Activated CD4-positive, alpha-beta T cell treated with anti-CD3 and anti-CD28 coated beads, Interleukin-2, amount 10 ng/mL, durations not matched to agents 24 days and 14 days (primary cell): ENCODE data around the gene SIGLECL1. TPM values are rescaled to one million over a fixed set of nuclear protein-coding genes. Genes with fewer than 3 reads are reported as not detected.
A peak's percentile ranks its signal among the peaks of the same experiment; 100 is the strongest.

Experiments used
- DNase-seq: peaks from one replicate; pipeline ENCODE4 v3.0.0; 2022
- H3K27ac Mint-ChIP-seq: one replicate; pipeline ENCODE4 v1.8.0; 2022; ENCODE audit warnings: mild to moderate bottlenecking, mixed read lengths
- H3K27me3 Mint-ChIP-seq: one replicate; pipeline ENCODE4 v1.8.0; 2022; ENCODE audit warnings: mixed read lengths
- H3K36me3 Mint-ChIP-seq: one replicate; pipeline ENCODE4 v1.8.0; 2022; ENCODE audit warnings: low read depth, mild to moderate bottlenecking, mixed read lengths
- H3K4me1 Mint-ChIP-seq: one replicate; pipeline ENCODE4 v1.8.0; 2021; ENCODE audit warnings: mixed read lengths
- H3K4me3 Mint-ChIP-seq: one replicate; pipeline ENCODE4 v1.8.0; 2022; ENCODE audit warnings: mild to moderate bottlenecking, moderate library complexity, mixed read lengths
- H3K9me3 Mint-ChIP-seq: one replicate; pipeline ENCODE4 v1.8.0; 2021; ENCODE audit warnings: mixed read lengths
- intact Hi-C: fragments of 100-400 bp; cut with micrococcal nuclease; formaldehyde crosslinking; loops from one replicate; pipeline ENCODE4 v1.15.1; 2023
- total RNA-seq: library from RNA; stranded (reverse); gene quantifications from 2 replicates; pipeline ENCODE4 v1.2.3, GENCODE V29; 2022

The SIGLECL1 gene
- total RNA-seq, 1 donor from 2014 or later = not detected

DNA sequence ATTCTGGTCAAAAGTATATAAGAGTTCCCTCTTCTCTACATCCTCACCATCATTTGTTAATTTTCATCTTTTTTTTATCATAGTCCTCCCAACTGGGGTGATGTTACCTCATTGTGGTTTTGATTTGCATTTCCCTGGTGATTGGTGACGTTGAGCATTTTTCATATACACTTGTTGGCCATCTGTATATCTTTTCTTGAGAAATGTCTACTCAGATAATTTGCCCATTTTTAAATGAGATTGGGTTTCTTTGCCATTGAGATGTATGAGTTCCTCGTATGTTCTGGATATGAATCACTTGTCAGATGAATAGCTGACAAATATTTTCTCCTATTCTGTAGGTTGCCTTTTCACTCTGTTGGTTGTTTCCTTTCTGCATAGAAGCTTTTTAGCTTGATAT, 23.6 kb upstream of the SIGLECL1 start:
- Mint-ChIP-seq H3K27ac (no peak overlapping the region), H3K4me1 (peaks cover 32% of the 10 kb centered on the region), H3K27me3 (peaks cover 41% of the 10 kb centered on the region), H3K9me3 (no peaks in the 10 kb centered on the region), H3K4me3 (peak overlapping the region; percentile 10), H3K36me3 (peaks cover 4% of the 10 kb centered on the region)
- intact Hi-C loops = loop anchor here (2.0 kb wide), 1 partner anchor 29 kb away; no protein-coding TSS in a partner anchor
- DNase-seq = no peak

DNA sequence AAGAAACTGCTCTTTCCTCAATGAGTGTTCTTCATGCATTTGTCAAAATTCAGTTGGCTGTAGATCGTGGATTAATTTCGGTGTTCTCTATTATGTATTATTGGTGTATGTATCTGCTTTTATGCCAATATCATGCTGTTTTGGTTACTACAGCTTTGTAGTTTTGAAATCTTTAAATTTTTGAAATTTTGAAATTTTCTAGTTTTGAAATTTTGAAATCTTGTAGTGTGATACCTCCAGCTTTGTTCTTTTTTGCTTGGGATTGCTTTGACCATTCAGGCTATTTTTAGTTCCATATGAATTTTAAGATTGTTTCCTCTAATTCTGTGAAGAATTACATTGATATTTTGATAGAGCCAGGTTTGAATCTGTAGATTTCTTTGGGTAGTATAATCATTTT, 22.9 kb upstream of the SIGLECL1 start:
- peaks cover 43% of the 10 kb centered on the region for H3K27me3 Mint-ChIP-seq
- no peak overlapping the region for H3K27ac Mint-ChIP-seq
- peaks cover 32% of the 10 kb centered on the region for H3K4me1 Mint-ChIP-seq
- DNase-seq = no peak
- H3K36me3 Mint-ChIP-seq = peaks cover 4% of the 10 kb centered on the region
- no peaks in the 10 kb centered on the region for H3K9me3 Mint-ChIP-seq
- intact Hi-C loops = loop anchor here (2.0 kb wide), 1 partner anchor 29 kb away; no protein-coding TSS in a partner anchor
- H3K4me3 Mint-ChIP-seq = no peak overlapping the region

GRCh38 chr19:51240866-51241265, 10.0 kb upstream of the SIGLECL1 start:
- Mint-ChIP-seq H3K36me3 (no peaks in the 10 kb centered on the region), H3K4me1 (peaks cover 16% of the 10 kb centered on the region), H3K27ac (no peak overlapping the region), H3K9me3 (no peaks in the 10 kb centered on the region), H3K4me3 (no peak overlapping the region), H3K27me3 (peaks cover 3% of the 10 kb centered on the region)
- intact Hi-C loops = no loop called here
- no peak for DNase-seq

DNA sequence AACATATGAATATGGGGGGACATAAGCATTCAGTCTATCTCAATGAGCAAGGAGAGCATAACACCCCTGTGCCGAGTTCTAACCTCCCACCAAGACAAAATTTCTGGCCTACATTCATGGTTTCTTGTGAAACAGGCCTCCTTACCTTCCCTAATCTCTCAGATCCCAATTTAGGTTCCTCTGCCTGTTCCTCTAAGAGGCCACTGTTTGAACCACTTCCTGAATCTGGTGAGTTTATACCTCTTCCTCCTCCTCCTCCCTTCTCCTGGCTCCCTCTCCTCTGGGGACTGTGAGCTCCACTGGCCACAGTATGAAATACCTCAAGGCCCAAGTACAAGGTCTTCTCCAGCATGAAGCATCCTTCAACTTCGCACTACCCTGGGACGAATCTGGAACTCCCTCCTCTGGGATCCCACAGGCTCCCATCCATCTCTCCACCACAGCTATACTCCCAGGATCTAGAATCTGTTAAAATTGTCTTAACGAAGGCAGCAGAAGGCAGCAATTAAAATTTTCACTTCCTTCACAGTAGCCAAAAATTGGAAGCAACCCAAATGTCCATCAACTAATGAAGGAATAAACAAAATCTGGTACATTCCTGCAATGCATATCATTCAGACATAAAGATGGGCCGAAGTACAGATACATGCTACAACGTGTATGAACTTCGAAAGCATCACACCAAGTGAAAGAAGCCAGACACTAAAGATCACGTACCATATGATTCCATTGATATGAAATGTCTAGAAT, 7.8 kb upstream of the SIGLECL1 start:
- H3K27ac Mint-ChIP-seq = no peak overlapping the region
- no peak overlapping the region for H3K4me3 Mint-ChIP-seq
- peaks cover 24% of the 10 kb centered on the region for H3K4me1 Mint-ChIP-seq

DNA sequence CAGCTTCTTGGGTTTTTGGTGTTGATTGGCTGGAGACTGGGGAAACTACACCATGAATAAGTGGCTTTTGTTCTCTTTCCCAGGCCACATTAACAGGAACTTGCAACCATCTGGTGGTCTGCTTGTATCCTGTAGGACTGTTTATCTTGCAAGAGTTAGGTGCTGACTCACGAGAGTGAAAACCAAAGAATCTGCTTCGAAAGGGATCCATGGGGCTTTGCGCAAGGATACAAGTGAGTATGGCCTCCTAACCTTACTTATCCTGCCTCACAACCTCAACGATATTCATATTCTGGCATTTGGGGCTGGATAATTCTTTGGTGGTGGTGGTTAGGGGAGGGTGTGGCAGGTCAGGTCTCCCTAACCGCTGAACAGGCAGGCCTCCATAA, 4.7 kb upstream of the SIGLECL1 start:
- peak; percentile 65 for DNase-seq
- intact Hi-C loops = no loop called here
- Mint-ChIP-seq H3K27ac (peak overlapping the region; percentile 14), H3K4me3 (peak overlapping the region; percentile 25), H3K9me3 (no peaks in the 10 kb centered on the region), H3K36me3 (no peaks in the 10 kb centered on the region), H3K4me1 (peaks cover 31% of the 10 kb centered on the region), H3K27me3 (no peaks in the 10 kb centered on the region)

More for the DNA sequence above, 7.8 kb upstream of the SIGLECL1 start:
- intact Hi-C loops = no loop called here
- no peak for DNase-seq
- no peaks in the 10 kb centered on the region for H3K9me3 Mint-ChIP-seq
- H3K36me3 Mint-ChIP-seq = no peaks in the 10 kb centered on the region
- peaks cover 3% of the 10 kb centered on the region for H3K27me3 Mint-ChIP-seq

DNA sequence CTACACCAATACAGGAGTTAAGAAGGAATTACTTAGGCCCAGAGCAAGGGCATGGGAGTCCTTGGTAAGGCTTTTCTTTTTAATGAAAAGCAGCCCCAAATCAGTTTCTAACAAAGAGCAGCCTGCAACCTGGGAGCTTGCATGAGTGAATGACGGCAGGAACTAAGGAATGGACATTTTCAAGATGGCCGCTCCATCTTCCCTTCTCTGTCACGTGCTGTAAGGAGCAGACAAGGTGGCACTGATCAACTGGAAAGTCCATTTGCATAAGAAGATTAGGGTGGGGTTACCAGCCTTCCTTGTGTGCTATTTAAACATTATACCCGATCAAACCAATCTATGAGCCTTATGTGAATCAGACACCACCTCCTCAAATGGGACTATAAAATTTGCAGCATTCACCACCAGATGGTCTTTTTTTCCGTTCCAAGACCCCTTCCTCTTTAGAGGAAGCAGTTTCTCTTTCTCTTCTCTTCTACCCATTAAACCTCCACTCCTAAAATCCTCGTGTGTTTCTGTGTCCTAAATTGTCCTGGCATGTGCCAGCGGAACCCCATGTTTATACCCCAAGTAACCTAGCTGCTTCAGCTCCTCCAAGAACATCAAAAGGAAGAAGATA, 2.8 kb upstream of the SIGLECL1 start:
- no peak for DNase-seq
- Mint-ChIP-seq H3K36me3 (no peaks in the 10 kb centered on the region), H3K27me3 (no peaks in the 10 kb centered on the region), H3K4me3 (no peak overlapping the region), H3K27ac (no peak overlapping the region), H3K4me1 (peaks cover 32% of the 10 kb centered on the region), H3K9me3 (no peaks in the 10 kb centered on the region)
- intact Hi-C loops = no loop called here

GRCh38 chr19:51251468-51251820, 564 bp downstream of the SIGLECL1 start:
- H3K36me3 Mint-ChIP-seq = no peaks in the 10 kb centered on the region
- peaks cover 35% of the 10 kb centered on the region for H3K4me1 Mint-ChIP-seq
- H3K9me3 Mint-ChIP-seq = no peaks in the 10 kb centered on the region
- no peak overlapping the region for H3K27ac Mint-ChIP-seq
- no peak for DNase-seq
- H3K27me3 Mint-ChIP-seq = no peaks in the 10 kb centered on the region
- intact Hi-C loops = loop anchor here (10.0 kb wide), 1 partner anchor 143 kb away; the partner anchor contains the start of gene C19orf84
- no peak overlapping the region for H3K4me3 Mint-ChIP-seq

- intact Hi-C loops = loop anchor here (10.0 kb wide), 1 partner anchor 142 kb away; the partner anchor contains the start of gene C19orf84
- no peaks in the 10 kb centered on the region for H3K36me3 Mint-ChIP-seq
- H3K9me3 Mint-ChIP-seq = no peaks in the 10 kb centered on the region
- no peak overlapping the region for H3K27ac Mint-ChIP-seq
- DNase-seq = no peak
- no peak overlapping the region for H3K4me3 Mint-ChIP-seq
- peaks cover 37% of the 10 kb centered on the region for H3K4me1 Mint-ChIP-seq
- H3K27me3 Mint-ChIP-seq = no peaks in the 10 kb centered on the region
These were observed 1.6 kb downstream of the SIGLECL1 start for GRCh38 chr19:51252306-51253079.

GRCh38 chr19:51253088-51253806, 2.4 kb downstream of the SIGLECL1 start:
- no peaks in the 10 kb centered on the region for H3K9me3 Mint-ChIP-seq
- peaks cover 44% of the 10 kb centered on the region for H3K4me1 Mint-ChIP-seq
- H3K27me3 Mint-ChIP-seq = no peaks in the 10 kb centered on the region
- intact Hi-C loops = loop anchor here (10.0 kb wide), 1 partner anchor 142 kb away; the partner anchor contains the start of gene C19orf84
- peak overlapping the region; percentile 14 for H3K4me3 Mint-ChIP-seq
- no peaks in the 10 kb centered on the region for H3K36me3 Mint-ChIP-seq
- no peak for DNase-seq
- peak overlapping the region; percentile 52 for H3K27ac Mint-ChIP-seq

GRCh38 chr19:51256155-51256625, 5.3 kb downstream of the SIGLECL1 start:
- intact Hi-C loops = loop anchor here (2.0 to 10.0 kb wide), 3 partner anchors 29 to 144 kb away; partner anchors contain the start of gene C19orf84
- peak overlapping the region; percentile 60 for H3K4me3 Mint-ChIP-seq
- peak; percentile 74 for DNase-seq
- H3K27ac Mint-ChIP-seq = peak overlapping the region; percentile 80
- H3K27me3 Mint-ChIP-seq = peaks cover 5% of the 10 kb centered on the region
- no peaks in the 10 kb centered on the region for H3K36me3 Mint-ChIP-seq
- H3K4me1 Mint-ChIP-seq = peaks cover 47% of the 10 kb centered on the region
- no peaks in the 10 kb centered on the region for H3K9me3 Mint-ChIP-seq

GRCh38 chr19:51257471-51257870, 6.6 kb downstream of the SIGLECL1 start:
- intact Hi-C loops = loop anchor here (2.0 to 10.0 kb wide), 3 partner anchors 31 to 145 kb away; partner anchors contain the start of gene C19orf84

DNA sequence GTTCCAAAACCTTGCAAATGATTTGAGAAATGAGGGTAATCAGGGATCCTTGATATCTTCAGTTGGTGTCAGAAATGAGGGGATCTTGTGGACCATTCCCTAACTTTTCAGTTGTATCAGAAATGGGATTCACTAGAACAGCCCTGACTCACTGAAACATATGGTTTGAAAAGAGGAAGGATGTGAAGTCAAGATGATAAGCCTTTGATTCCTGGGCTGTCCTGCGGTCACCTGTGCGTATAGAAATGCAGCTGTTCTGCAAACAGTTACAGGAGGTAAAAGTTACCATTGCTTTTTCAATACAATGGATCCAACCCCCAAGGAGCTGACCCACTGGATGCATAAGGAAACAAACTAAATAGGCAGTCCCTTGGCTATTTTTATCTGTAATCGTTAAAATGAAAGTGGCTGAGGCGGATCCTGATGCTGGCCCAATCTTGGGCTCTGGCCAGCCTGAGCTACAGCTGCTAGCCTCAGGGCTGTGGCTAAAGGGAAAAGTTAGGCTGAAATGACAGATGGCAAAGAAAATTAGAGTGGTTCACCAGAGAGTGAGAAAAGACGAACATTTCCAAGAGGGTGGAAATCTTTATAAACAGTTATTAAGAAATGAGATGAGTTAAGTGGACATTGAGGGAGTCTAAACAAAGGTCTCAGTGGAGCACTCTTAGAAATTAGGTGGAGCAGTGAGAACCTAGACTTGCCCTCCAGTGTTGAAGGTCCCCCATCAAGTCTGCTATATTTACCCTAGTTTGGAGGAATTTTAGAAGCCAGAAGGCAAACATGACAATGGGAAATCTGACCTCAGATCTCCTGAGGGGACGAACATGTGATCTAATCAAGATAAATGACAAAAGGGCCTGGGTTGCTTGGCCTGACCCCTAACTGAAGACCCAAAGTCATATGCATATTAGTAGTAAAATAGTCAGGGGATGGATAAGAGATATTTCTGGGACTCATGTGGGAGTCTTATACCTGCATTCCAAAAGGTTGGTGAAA, 7.6 kb downstream of the SIGLECL1 start:
- peaks cover 39% of the 10 kb centered on the region for H3K4me1 Mint-ChIP-seq
- peak overlapping the region; percentile 47 for H3K4me3 Mint-ChIP-seq
- DNase-seq = peak; percentile 72
- intact Hi-C loops = loop anchor here (1.0 to 10.0 kb wide), 3 partner anchors 100 to 146 kb away; partner anchors contain the start of gene C19orf84
- no peaks in the 10 kb centered on the region for H3K9me3 Mint-ChIP-seq
- H3K36me3 Mint-ChIP-seq = no peaks in the 10 kb centered on the region
- H3K27me3 Mint-ChIP-seq = peaks cover 11% of the 10 kb centered on the region
- peak overlapping the region; percentile 10 for H3K27ac Mint-ChIP-seq

More at GRCh38 chr19:51257471-51257870, 6.6 kb downstream of the SIGLECL1 start:
- Mint-ChIP-seq H3K9me3 (no peaks in the 10 kb centered on the region), H3K4me3 (no peak overlapping the region), H3K27ac (peak overlapping the region; percentile 4), H3K4me1 (peaks cover 45% of the 10 kb centered on the region), H3K36me3 (no peaks in the 10 kb centered on the region), H3K27me3 (peaks cover 11% of the 10 kb centered on the region)
- no peak for DNase-seq
